Right hindlimb (tissue), 1 donor: Measurements from ENCODE around the gene SULT1C4.
"Not testable (repeated sequence)": the region's sequence is repeated elsewhere in the genome, so short reads cannot be mapped to it uniquely, and the experiment has no call there.

Experiments used
- DNase-seq: peaks from one replicate; pipeline ENCODE4 v3.0.0-alpha.2; 2018

The SULT1C4 gene

DNA sequence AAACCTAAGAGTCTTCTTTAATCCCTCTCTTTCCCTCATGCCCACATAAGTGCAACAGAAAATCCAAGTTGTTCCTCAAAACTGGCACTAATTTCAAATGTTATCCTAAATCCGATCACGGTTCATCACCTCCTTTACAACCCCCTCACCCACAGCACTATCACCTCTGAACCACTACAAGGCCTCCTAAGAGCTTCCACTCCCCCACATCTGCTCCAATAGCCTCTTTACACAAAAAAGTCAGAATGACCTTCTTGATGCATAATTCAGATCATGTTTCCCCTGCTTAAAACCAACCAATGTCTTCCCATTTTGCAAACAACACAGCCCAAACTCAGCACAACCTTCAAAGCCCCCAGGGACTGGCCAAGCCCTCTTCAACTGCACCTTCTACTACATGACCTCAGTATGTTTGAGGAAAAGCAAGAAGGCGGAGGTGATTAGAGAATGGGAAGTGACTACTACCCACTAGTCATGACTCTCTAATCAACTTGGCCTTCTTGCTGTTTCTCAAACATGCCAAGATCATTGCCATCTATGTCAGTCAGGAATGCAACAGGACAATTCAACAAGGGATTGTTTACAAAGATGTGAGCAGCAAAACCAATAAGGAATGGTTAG is 36.6 kb downstream of the SULT1C4 start:
- DNase-seq, result no peak

- DNase-seq, result no peak
Measured at GRCh38 chr2:108414945-108415344, 37.2 kb downstream of the SULT1C4 start.

DNA sequence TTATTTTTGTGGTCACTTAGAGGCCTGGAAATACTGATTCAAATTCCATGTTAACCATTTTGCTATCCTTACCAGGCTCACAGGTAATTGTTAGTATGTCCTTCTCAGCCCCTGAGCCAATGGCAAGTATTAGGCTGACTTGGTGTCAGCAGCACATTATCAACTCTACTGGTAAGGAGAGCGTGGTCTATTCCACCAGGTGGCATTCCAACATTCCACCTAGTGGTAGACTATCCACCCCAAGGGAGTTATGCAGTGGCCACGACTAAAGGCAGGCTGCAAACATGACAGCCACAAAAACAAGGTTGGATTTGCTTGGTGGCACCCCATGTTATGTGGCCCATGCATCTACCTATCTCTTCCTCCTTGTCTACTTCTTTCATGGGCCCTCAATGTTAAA is 39.5 kb downstream of the SULT1C4 start:
- no peak for DNase-seq

- no peak for DNase-seq
Measured at GRCh38 chr2:108418416-108418815, 40.7 kb downstream of the SULT1C4 start.

GRCh38 chr2:108423067-108423466 is 45.3 kb downstream of the SULT1C4 start:
- DNase-seq, result no peak

GRCh38 chr2:108423502-108424251 is 45.9 kb downstream of the SULT1C4 start:
- DNase-seq, result no peak

DNA sequence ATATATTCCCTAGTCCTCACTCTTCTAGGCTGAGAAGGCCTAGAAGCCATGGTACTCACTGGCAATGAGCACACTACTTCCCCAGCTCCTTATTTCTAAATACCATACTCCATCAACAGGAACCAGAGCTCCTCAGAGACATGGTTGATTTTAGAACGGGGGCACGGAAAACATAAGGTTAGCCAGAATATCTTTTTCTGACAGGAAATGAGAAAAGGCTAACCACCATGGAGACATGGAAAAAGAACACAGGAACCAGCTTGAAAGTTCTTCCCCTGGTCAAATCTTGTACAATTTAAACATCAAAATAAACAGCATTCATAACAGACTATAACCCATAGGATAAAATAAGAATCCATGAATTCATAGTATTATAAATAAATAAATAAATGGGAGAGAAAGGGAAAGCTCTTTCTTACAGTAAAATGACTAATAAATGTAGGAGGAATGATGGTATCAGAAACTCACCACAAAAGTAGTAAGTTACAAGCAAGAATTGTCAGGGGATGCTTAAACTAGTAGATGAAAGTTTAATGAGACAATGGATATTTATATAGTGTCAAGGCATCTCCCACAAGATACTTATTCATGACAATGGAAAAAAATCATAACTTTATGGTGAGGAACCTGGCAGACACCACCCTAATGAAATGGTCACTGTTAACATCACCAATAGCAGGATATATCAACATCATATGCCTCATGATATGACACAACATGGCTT is 50.7 kb downstream of the SULT1C4 start:
- no peak for DNase-seq

DNA sequence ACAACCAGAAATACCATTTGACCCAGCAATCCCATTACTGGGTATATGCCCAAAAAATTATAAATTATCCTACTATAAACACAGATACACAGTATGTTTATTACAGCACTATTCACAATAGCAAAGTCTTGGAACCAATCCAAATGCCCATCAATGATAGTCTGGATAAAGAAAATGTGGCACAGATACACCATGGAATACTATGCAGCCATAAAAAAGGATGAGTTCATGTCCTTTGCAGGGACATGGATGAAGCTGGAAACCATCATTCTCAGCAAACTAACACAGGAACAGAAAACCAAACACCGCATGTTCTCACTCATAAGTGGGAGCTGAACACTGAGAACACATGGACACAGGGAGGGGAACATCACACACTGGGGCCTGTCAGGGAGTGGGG is 57.8 kb downstream of the SULT1C4 start:
- not testable (repeated sequence) for DNase-seq

GRCh38 chr2:108436976-108437375 is 59.2 kb downstream of the SULT1C4 start:
- DNase-seq, result no peak
